Ramos (cell line): ENCODE data around the gene WDR77.

ENCODE experiments used
- in situ Hi-C: fragments of 300-500 bp; cut with MboI; formaldehyde crosslinking; loops from one replicate; pipeline ENCODE4 v1.14.3; 2022; ENCODE audit warnings: low sequenced_read_pairs; ENCODE audit not compliant: unreplicated experiment

Gene WDR77

DNA sequence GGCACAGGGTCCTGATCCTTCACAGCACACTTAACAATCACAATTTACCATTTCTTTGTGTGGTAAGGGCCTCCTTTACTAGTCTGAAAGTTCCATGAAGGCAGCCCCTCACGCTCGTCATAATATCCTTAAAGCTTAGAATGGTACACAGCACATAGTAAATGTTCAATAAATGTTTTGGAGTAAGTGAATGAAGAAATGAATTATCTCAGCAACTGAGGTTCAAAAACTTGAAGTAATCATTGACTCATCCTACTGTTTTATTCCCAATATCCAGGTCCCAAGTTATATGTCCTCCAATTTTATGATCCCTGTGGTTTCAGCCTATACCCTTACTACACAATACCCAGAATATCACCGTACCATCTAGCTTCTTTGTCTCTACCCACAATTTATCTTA is 22.5 kb upstream of the WDR77 start:
- in situ Hi-C loops, result no loop called here

DNA sequence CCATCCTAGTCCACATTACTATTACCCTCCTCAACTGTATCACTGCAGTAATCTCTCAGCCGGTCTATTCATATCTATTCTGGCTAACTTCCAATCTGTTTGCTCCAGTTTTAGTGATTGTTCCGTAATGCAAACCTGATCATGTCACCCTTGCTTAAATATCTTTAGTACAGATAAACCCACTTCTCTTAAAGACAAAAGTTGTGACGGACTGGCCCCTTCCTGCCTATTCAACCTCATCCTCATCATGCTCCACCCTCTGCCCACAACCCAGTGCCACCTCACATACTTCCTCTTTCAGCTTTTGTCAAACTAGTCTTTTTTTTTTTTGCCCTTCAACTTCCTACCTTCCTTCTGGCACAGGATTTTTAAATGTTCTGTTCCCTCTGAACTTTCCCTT is 22.0 kb upstream of the WDR77 start:
- in situ Hi-C loops, result no loop called here

DNA sequence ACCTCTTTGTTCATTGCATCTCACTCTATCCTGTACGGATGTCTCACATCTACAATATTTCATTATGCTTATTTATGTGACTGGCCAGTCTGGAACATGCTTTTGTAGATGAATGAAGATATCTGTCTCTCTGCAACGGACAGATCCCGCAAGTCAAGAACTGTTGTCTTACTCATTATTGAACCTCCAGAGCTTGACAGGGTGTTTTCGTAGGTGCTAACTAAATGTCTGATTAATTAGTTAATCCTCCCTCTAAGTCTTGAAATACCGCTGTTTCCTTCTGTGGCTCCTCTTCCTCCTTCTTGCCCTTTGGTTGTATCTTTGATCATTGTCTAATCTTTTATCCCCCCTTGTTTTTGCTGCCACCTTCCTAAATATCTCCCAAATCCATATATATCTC is 21.5 kb upstream of the WDR77 start:
- in situ Hi-C loops, result no loop called here

DNA sequence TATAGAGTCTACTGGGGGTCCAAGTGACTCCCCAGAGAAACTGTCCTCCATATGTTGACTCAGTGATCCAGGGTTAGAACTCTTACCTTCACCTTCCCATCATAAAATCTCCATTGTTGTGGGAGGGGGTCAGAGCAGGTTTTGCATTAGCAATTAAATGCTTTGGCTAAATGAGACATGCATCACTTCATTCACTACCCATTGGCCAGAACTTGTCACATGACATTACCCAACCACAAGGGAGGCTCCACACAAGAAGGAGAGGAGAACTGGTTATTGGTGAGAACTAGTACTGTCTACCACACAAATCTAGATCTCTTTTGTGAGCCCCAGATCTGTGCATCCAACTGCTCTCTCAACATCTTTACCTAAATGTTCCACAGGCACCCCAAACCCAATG is 20.5 kb upstream of the WDR77 start:
- in situ Hi-C loops, result no loop called here

- in situ Hi-C loops, result no loop called here
These were observed 19.7 kb upstream of the WDR77 start for GRCh38 chr1:111468717-111469100.

DNA sequence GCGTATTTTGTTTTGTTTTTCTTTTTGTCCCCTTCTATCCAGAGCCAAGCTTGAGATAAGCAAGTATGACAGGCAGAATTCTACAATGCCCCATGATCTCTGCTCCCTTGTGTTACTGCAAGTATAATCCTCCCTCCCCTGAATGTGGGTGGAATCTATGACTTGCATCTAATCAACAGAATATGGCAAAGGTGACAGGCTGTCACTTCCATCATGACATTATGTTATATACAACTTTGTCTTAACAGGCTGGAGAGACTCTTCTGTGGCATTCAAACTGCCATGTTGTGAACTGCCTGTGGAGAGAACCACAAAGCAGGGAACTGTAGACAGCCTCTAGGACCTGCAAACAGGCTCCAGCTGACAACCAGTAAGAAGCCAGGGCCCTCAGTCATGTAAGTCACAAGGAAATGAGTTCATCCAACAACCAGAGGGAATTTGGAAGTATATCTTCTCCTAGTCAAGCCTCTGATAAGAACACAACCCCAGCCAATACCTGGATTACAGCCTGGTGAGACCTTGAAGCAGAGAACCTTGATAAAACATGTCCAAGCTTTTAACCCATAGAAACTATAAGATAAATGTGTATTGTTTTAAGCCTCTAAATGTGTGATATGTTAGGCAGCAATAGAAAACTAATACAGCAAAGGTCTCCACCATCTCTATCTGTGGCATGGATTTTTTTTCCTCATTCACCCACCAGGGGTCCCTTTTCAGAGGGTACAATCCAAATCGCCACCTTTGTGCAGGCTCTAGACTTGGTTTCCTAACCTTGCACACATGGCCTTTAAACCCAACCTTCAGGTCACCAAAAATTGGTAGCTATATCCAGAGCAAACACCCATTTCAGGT is 19.0 kb upstream of the WDR77 start:
- in situ Hi-C loops, result no loop called here

DNA sequence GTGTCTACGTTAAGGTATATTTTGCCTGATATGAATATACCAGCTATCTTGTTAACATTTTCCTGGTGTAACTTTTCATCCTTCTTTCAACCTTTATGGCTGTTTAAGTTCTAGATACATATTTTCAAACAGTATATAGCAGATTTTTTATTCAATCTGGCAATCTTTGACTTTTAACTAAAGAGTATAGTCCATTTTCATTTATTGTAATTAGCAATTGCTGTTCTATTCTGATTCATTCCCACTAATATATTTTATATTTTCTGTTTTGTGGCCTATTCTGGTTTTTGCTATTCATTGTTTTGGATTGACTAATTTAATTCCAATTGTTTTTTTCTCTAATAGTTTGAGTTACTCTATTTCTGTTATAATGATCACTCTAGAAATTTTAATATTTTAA is 17.4 kb upstream of the WDR77 start:
- in situ Hi-C loops, result no loop called here

- in situ Hi-C loops, result no loop called here
These were observed 16.7 kb upstream of the WDR77 start for GRCh38 chr1:111465754-111466153.

GRCh38 chr1:111463029-111463683 is 14.1 kb upstream of the WDR77 start:
- in situ Hi-C loops, result no loop called here

- in situ Hi-C loops, result no loop called here
These were observed 13.4 kb upstream of the WDR77 start for GRCh38 chr1:111462370-111463028.

- in situ Hi-C loops, result no loop called here
These were observed 12.7 kb upstream of the WDR77 start for GRCh38 chr1:111461765-111462164.

- in situ Hi-C loops, result no loop called here
These were observed 6.6 kb upstream of the WDR77 start for GRCh38 chr1:111455642-111456031.

GRCh38 chr1:111454859-111455641 is 6.0 kb upstream of the WDR77 start:
- in situ Hi-C loops, result no loop called here

GRCh38 chr1:111453706-111454105 is 4.7 kb upstream of the WDR77 start:
- in situ Hi-C loops, result no loop called here

- in situ Hi-C loops, result no loop called here
These were observed 3.5 kb upstream of the WDR77 start for GRCh38 chr1:111452581-111452980.

DNA sequence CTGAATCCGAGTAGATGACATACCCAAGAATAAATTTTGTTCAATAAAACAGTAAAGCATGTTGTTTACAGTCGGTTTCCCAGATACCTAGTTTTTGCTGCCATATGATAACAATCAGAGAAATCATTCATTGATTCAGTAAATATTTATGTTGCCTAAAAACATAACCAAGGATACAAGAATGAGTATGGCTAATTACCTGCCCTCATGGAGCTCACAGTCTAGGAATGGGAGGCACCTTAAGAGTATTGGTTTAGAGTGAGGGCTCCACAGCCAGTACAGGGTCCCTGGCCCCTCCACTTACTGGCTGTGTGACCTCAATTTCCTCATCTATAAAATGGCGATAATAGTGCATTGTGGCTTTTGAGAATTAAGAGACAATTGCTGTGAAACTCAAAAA is 1.1 kb upstream of the WDR77 start:
- in situ Hi-C loops, result no loop called here

- in situ Hi-C loops, result loop anchor here (10.0 kb wide), 1 partner anchor 225 kb away; the partner anchor contains the start of gene CHI3L2
These were observed 604 bp upstream of the WDR77 start for GRCh38 chr1:111449703-111450017.

DNA sequence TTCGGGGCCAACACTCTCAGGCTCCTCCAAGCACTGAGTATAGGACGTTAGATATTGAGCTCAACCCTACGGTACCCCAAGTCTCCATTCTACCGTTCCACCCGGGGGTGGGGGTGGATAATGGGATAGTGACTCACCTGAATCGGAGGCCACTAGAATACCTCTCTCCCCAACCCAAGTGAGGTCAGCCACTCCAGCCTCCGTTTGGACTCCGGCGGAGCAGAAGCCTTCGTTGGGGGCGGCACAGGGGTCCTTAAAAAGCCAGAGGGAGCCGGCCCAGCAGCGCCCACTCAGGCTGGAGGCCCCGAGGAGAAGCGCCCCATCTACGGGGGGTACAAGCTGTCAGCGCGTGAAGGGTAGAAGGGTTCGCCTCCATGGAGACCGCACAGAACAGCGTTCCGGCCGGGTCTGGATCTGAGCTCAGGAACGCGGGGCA is 556 bp downstream of the WDR77 start:
- in situ Hi-C loops, result loop anchor here (10.0 kb wide), 1 partner anchor 224 kb away; the partner anchor contains the start of gene CHI3L2

GRCh38 chr1:111446967-111447892 is 1.8 kb downstream of the WDR77 start:
- in situ Hi-C loops, result loop anchor here (10.0 kb wide), 1 partner anchor 222 kb away; the partner anchor contains the start of gene CHI3L2
